Esophagus (tissue), 2 donors: Measurements from ENCODE around the gene LRCH2. TPM values are rescaled to one million over a fixed set of nuclear protein-coding genes. Genes with fewer than 3 reads are reported as not detected.

Source experiments
- H3K27ac ChIP-seq, 2 donors: one replicate each; pipeline ENCODE4 v1.5.1; 2013; ENCODE audit warnings: low read depth in 2 of 2, mild to moderate bottlenecking in 2 of 2, inconsistent platforms in 1 of 2, low read length in 1 of 2, moderate library complexity in 1 of 2
- H3K27me3 ChIP-seq, 2 donors: one replicate each; pipeline ENCODE4 v1.6.1; 2013; ENCODE audit warnings: low read length in 2 of 2, control low read depth in 1 of 2, mild to moderate bottlenecking in 1 of 2; ENCODE audit not compliant: insufficient read depth in 2 of 2, control insufficient read depth in 1 of 2
- H3K36me3 ChIP-seq, 2 donors: one replicate each; pipeline ENCODE4 v1.6.1; 2013; ENCODE audit warnings: low read length in 1 of 2; ENCODE audit not compliant: control insufficient read depth in 2 of 2, insufficient read depth in 2 of 2
- H3K4me1 ChIP-seq, 2 donors: one replicate each; pipeline ENCODE4 v1.6.1; 2013; ENCODE audit warnings: low read length in 1 of 2; ENCODE audit not compliant: control insufficient read depth in 2 of 2, insufficient read depth in 2 of 2
- H3K4me3 ChIP-seq, 2 donors: one replicate each; pipeline ENCODE4 v1.5.1; 2013; ENCODE audit warnings: low read length in 2 of 2, mild to moderate bottlenecking in 2 of 2, low read depth in 1 of 2, moderate library complexity in 1 of 2
- H3K9me3 ChIP-seq, 2 donors: one replicate each; pipeline ENCODE4 v1.6.1; 2013; ENCODE audit warnings: mild to moderate bottlenecking in 2 of 2, low read depth in 1 of 2, low read length in 1 of 2, moderate library complexity in 1 of 2; ENCODE audit not compliant: control insufficient read depth in 2 of 2, insufficient read depth in 1 of 2
- WGBS, 2 donors: extraction: QIAGEN DNeasy Blood & Tissue Kit; methylation state at CpG; one replicate each; pipeline ENCODE4 v1.1.7; 2013; 5-methylcytosine and 5-hydroxymethylcytosine counted together
- polyA plus RNA-seq, 2 donors: library from polyadenylated mRNA; stranded (reverse); fragments of 200-250 nt; gene quantifications; one replicate each; pipeline ENCODE4 v1.2.3, GENCODE V29; 2013
- donor health status: healthy with polysubstance abuse.
- donor health status: Bipolar disorder and iron deficiency.

LRCH2 gene
- polyA plus RNA-seq, 2 donors: 0.35 to 0.45 TPM

GRCh38 chrX:115112411-115112810, 121.5 kb downstream of the LRCH2 start:
- no peak overlapping the region for H3K4me3 ChIP-seq
- H3K36me3 ChIP-seq: no peaks in the 10 kb centered on the region
- H3K27me3 ChIP-seq: no peaks in the 10 kb centered on the region
- no peaks in the 10 kb centered on the region for H3K9me3 ChIP-seq
- no peak overlapping the region for H3K27ac ChIP-seq
- H3K4me1 ChIP-seq: no peaks in the 10 kb centered on the region

GRCh38 chrX:115098897-115099296, 135.0 kb downstream of the LRCH2 start:
- H3K27ac ChIP-seq: no peak overlapping the region
- H3K36me3 ChIP-seq: no peaks in the 10 kb centered on the region
- H3K4me3 ChIP-seq: no peak overlapping the region
- no peaks in the 10 kb centered on the region for H3K4me1 ChIP-seq
- H3K27me3 ChIP-seq: no peaks in the 10 kb centered on the region
- no peaks in the 10 kb centered on the region for H3K9me3 ChIP-seq
- WGBS, 2 donors: 80 to 91% methylated on average over 4 of the region's 4 CpGs

GRCh38 chrX:115093191-115093590, 140.7 kb downstream of the LRCH2 start:
- Histone ChIP-seq H3K4me3 (no peak overlapping the region), H3K27me3 (no peaks in the 10 kb centered on the region), H3K36me3 (no peaks in the 10 kb centered on the region), H3K9me3 (no peaks in the 10 kb centered on the region), H3K27ac (no peak overlapping the region), H3K4me1 (no peaks in the 10 kb centered on the region)
- 61 to 66% methylated on average over 1 of the region's 1 CpG for WGBS, 2 donors

GRCh38 chrX:115089419-115089818, 144.5 kb downstream of the LRCH2 start:
- Histone ChIP-seq H3K27me3 (no peaks in the 10 kb centered on the region), H3K9me3 (no peaks in the 10 kb centered on the region), H3K36me3 (no peaks in the 10 kb centered on the region), H3K27ac (no peak overlapping the region), H3K4me1 (no peaks in the 10 kb centered on the region), H3K4me3 (no peak overlapping the region)
- 44 to 87% methylated on average over 1 of the region's 1 CpG for WGBS, 2 donors

GRCh38 chrX:115068896-115069295, 165.0 kb downstream of the LRCH2 start:
- Histone ChIP-seq H3K27ac (no peak overlapping the region), H3K4me1 (peaks cover 0 to 2% of the 10 kb centered on the region in 2 donors), H3K36me3 (no peaks in the 10 kb centered on the region), H3K4me3 (no peak overlapping the region), H3K27me3 (peaks cover 0 to 15% of the 10 kb centered on the region in 2 donors), H3K9me3 (no peaks in the 10 kb centered on the region)
- WGBS, 2 donors: 82 to 96% methylated on average over 26 to 27 of the region's 27 CpGs

- no peak overlapping the region for H3K27ac ChIP-seq
- H3K27me3 ChIP-seq: peaks cover 0 to 20% of the 10 kb centered on the region in 2 donors
Observed at GRCh38 chrX:115067812-115068211, 166.1 kb downstream of the LRCH2 start.

GRCh38 chrX:115065304-115065703, 168.6 kb downstream of the LRCH2 start:
- Histone ChIP-seq H3K9me3 (no peaks in the 10 kb centered on the region), H3K27ac (no peak overlapping the region), H3K4me3 (no peak overlapping the region), H3K36me3 (no peaks in the 10 kb centered on the region), H3K4me1 (peaks cover 0 to 2% of the 10 kb centered on the region in 2 donors), H3K27me3 (peaks cover 0 to 21% of the 10 kb centered on the region in 2 donors)

More at GRCh38 chrX:115067812-115068211, 166.1 kb downstream of the LRCH2 start:
- no peaks in the 10 kb centered on the region for H3K9me3 ChIP-seq
- H3K4me3 ChIP-seq: no peak overlapping the region
- peaks cover 0 to 2% of the 10 kb centered on the region in 2 donors for H3K4me1 ChIP-seq
- H3K36me3 ChIP-seq: no peaks in the 10 kb centered on the region
- WGBS, 2 donors: 8 to 37% methylated on average over 2 of the region's 2 CpGs

Other genes starting within 250 kb of the LRCH2 start
- gene IL13RA2, start 216.5 kb downstream of the LRCH2 start, polyA plus RNA-seq: under 1 TPM; 0.07 to 0.08 TPM
- gene RBMXL3, start 44.7 kb downstream of the LRCH2 start, polyA plus RNA-seq: not detected
- not detected for gene LUZP4, start 55.6 kb upstream of the LRCH2 start, polyA plus RNA-seq